HG03135 (cell line): ENCODE measurements around the gene SAFB2.
A peak's percentile ranks its signal among the peaks of the same experiment; 100 is the strongest.

Experiments used
- ATAC-seq: cut with Tn5 transposase; IDR thresholded peaks from one replicate; pipeline ENCODE4 v1.9.1; 2021; ENCODE audit warnings: mild to moderate bottlenecking, moderate library complexity; ENCODE audit not compliant: unreplicated experiment

Gene SAFB2

GRCh38 chr19:5622465-5623396 is at the start of gene SAFB2, which contains the start of gene SAFB:
Gene SAFB2, minus strand, starts transcription at chr19:5622776. Its CDS starts 61 bp downstream, at chr19:5622715.
Gene SAFB, plus strand, starts transcription at chr19:5623083. Its CDS starts 123 bp downstream, at chr19:5623206.
- peak; percentile 71 for ATAC-seq

DNA sequence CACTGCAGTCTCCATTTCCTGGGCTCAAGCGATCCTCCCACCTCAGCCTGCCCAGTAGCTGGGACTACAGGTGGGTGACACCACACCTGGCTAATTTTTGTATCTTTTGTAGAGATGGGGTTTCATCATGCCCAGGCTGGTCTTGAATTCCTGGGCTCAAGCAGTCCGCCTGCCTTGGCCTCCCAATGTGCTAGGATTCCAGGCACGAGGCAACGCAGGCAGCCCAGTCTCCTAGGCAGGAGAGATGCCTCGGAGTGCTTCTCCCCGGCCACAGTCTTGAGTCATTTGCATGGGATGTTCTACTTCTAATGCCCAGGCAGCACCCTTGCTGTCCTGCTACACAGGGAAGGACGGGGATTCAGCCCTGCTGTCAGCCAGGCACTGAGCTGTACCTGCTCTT is 49.0 kb upstream of the SAFB2 start:
- no peak for ATAC-seq

- ATAC-seq = no peak
Observed at GRCh38 chr19:5669212-5669611, 46.6 kb upstream of the SAFB2 start.

GRCh38 chr19:5667751-5668271 is 45.2 kb upstream of the SAFB2 start:
- no peak for ATAC-seq

GRCh38 chr19:5666921-5667610 is 44.5 kb upstream of the SAFB2 start:
- ATAC-seq = no peak

DNA sequence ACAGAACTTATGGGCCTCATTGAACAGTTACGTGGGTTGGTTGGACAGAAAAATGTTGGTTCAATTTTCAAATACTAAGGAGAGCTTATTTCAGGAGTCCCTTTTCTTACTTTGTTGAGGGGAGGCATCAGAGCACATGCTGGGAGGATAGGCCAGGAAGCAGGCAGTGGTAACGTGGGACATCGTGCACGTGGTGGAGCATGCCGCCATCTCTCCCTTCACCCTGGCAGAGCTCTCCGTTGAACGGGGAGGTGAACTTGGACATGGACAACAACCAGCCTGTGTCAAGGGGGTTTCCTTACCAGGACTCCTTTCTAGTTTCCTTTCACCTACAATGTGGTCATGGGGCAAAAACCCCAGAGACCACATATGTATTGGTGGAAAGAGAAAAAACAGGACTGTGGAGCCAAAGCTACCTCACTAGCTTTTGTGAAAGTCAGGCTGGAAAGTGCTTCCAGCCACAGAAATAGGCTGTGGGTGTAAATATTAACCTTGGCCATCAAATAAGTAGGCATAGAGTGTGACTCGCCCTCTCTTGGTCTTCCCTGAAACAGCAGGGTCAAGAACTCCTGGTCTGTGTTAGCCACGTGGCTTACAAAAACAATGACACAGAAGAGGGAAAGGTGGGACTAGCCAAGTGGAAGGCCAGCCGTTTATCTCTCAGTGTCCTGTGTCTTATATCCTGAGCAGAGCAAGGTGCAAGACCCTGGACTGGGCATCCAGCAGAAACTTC is 43.4 kb upstream of the SAFB2 start:
- ATAC-seq = no peak

GRCh38 chr19:5664515-5664914 is 41.9 kb upstream of the SAFB2 start:
- no peak for ATAC-seq

DNA sequence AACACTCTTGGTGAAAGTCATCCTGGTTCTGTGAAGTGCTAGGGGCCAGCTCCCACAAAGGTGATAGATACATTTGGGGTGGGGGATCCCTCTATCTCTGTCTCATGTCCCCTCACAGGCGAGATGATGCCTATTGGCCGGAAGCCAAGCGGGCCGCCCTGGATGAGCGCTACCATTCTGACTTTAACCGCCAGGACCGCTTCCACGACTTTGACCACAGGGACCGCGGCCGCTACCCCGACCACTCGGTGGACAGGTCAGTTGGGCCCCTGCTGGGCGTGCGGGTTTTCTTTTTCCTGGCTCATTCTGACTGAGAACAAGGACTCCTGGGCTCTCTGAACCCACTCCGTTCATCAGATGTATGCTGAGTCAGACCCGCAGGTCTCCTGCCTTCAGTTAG is 41.3 kb upstream of the SAFB2 start:
- ATAC-seq = no peak

DNA sequence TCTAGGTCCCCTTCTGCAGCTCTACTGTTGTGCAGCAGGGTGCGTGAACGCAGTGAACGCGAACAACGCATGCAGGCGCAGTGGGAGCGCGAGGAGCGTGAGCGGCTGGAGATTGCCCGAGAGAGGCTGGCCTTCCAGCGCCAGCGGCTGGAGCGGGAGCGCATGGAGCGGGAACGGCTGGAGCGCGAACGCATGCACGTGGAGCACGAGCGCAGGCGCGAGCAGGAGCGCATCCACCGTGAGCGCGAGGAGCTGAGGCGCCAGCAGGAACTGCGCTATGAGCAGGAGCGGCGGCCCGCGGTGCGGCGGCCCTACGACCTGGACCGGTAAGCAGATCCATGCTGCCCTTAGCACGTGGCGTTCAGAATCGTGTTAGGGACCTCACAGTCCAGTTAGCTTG is 38.9 kb upstream of the SAFB2 start:
- no peak for ATAC-seq

GRCh38 chr19:5655412-5655811 is 32.8 kb upstream of the SAFB2 start:
- no peak for ATAC-seq

GRCh38 chr19:5654931-5655330 is 32.4 kb upstream of the SAFB2 start:
- ATAC-seq = no peak

GRCh38 chr19:5652261-5652660 is 29.7 kb upstream of the SAFB2 start:
- ATAC-seq = no peak

- ATAC-seq = no peak
Observed at GRCh38 chr19:5651361-5651760, 28.8 kb upstream of the SAFB2 start.

GRCh38 chr19:5648464-5648863 is 25.9 kb upstream of the SAFB2 start:
- no peak for ATAC-seq

DNA sequence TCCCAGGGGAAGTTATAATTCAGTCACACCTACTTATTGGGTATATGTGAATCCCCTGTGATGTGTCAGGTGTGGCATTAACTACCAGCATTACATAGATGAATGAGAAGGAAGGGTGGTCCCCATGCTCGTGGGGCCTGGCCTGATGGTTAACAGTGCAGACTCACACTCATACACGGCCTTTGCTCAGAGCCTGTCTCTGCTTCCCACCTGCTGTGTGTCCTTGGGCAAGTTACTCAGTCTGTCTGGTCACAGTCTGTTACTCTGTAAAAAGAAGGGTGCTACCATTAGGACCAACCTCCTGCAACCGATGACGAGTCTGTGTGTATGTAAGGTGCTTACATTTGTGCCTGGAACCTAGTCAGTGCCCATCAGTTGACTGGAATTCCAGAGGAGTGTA is 24.1 kb upstream of the SAFB2 start:
- no peak for ATAC-seq

GRCh38 chr19:5645409-5645808 is 22.8 kb upstream of the SAFB2 start:
- no peak for ATAC-seq

DNA sequence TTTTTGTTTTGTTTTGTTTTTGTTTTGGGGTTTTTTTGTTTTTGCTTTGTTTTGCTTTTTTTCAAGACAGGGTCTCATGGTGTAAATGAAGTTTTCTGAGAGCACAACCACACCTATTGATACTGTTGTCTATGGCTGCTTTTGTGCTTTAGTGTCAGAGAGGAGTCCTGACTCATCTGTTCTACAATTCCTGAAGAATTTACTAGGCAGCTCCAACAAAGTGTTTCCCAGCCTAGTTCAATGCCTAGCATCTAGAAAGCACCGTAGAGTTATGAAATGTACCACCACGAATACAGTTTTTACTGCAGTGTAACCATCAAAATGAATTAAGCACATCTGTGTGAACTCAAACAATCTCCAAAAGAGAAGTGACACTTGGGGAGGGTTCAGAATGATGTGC is 21.5 kb upstream of the SAFB2 start:
- no peak for ATAC-seq

GRCh38 chr19:5643060-5643459 is 20.5 kb upstream of the SAFB2 start:
- ATAC-seq = no peak

DNA sequence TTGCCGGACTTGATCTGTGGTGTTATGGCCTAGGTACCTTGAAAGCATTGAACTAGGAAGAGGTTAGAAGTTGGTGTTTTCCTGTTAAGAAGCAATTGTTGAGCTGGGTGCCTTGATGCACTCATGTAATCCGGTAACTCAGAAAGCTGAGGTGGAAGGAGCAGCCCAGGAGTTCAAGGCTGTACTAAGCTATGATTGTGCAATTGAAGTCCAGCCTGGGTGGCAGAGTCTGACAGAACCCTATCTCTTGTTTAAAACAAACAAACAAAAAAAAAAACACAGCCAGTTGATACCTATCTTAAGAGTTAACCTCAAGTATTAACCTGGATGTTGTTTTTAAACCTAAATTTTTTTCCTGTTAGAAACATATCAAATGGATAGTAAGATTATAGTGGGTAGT is 19.6 kb upstream of the SAFB2 start:
- ATAC-seq = no peak

- ATAC-seq = no peak
Observed at GRCh38 chr19:5641171-5641570, 18.6 kb upstream of the SAFB2 start.

DNA sequence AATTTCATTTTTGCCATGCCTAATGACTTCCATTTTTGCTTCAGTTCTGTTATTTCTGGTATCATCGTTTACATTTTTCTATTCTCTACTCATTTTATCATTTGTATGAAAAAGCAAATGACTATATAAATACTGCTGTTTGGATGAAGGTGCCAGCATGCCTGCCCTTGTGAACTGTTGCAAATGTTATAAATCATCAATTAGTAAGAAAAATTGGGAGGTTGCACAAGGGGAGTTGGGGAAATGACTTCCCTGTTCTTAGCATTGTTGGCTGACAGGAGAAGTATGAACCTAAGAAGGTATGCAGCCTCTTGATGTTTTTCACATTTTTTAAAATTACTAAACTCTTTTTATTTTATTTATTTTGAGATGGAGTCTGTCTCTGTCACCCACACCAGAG is 15.4 kb upstream of the SAFB2 start:
- ATAC-seq = no peak
